COLO668 (cell line): ENCODE results near the gene HSPB6.
A peak's percentile ranks its signal among the peaks of the same experiment; 100 is the strongest.

ENCODE experiments used
- DNase-seq: peaks from one replicate; lab custom pipeline; 2025; ENCODE audit not compliant: unreplicated experiment; lab: John Stamatoyannopoulos, UW

Gene HSPB6

DNA sequence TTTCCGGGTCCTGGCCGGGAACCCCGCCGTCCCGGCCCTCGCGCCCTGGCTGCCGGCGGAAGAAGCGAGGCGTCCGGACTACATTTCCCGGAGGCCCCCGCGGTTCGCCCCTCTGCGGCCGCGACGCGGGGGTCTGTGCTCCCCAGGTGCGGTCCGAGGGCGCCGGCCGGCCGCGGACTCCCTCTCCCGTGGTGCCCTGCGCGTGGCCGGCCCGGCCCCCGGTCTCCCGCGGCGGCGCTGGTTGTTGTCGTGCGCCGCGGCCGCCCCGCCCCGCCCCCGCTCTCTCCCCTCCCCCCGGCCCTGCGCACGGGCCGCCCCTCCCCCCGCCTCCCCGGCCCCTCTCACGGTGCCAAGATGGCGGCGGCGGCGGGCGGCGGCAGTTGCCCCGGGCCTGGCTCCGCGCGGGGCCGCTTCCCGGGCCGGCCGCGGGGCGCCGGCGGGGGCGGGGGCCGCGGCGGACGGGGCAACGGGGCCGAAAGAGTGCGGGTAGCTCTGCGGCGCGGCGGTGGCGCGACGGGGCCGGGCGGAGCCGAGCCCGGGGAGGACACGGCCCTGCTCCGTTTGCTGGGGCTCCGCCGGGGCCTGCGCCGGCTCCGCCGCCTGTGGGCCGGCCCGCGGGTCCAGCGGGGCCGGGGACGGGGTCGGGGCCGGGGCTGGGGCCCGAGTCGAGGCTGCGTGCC, 39.0 kb downstream of the HSPB6 start, which contains the start of gene KMT2B:
Gene KMT2B, plus strand, starts transcription at position 339 of the 680 bp plus-strand sequence. Its CDS starts 16 bp downstream, at position 355.
- DNase-seq, result peak; percentile 97

- peak; percentile 87 for DNase-seq
Measured at GRCh38 chr19:35716801-35717664, 39.8 kb downstream of the HSPB6 start.

- peak; percentile 68 for DNase-seq
Measured at GRCh38 chr19:35715981-35716800, 40.6 kb downstream of the HSPB6 start.

GRCh38 chr19:35715355-35715809, 41.4 kb downstream of the HSPB6 start:
- no peak for DNase-seq

GRCh38 chr19:35714601-35715354, 42.1 kb downstream of the HSPB6 start:
- no peak for DNase-seq

- no peak for DNase-seq
Measured at GRCh38 chr19:35713904-35714495, 42.8 kb downstream of the HSPB6 start.

GRCh38 chr19:35713506-35713850, 43.4 kb downstream of the HSPB6 start:
- DNase-seq, result no peak

GRCh38 chr19:35712567-35713505, 44.0 kb downstream of the HSPB6 start:
- DNase-seq, result no peak

GRCh38 chr19:35710784-35711723, 45.8 kb downstream of the HSPB6 start:
- DNase-seq, result no peak

GRCh38 chr19:35708391-35708790, 48.4 kb downstream of the HSPB6 start:
- DNase-seq, result no peak
